Right lung (tissue), 5 donors: ENCODE measurements around the gene SPOP. TPM values are rescaled to one million over a fixed set of nuclear protein-coding genes. Genes with fewer than 3 reads are reported as not detected.
"Not testable (repeated sequence)": the region's sequence is repeated elsewhere in the genome, so short reads cannot be mapped to it uniquely, and the experiment has no call there.

Source experiments
- DNase-seq, 2 donors: peaks; one replicate each; pipeline ENCODE4 v3.0.0-alpha.2; 2013
- polyA plus RNA-seq, 5 donors: library from polyadenylated mRNA; unstranded; fragments of 120-200 nt; gene quantifications; one replicate each; pipeline versions ENCODE4 v1.2.1 to v1.2.3, GENCODE V29; 2013; ENCODE audit warnings: inconsistent platforms in 1 of 5, low replicate concordance in 1 of 5; ENCODE audit not compliant: insufficient read length in 5 of 5, insufficient read depth in 1 of 5

Gene SPOP
- polyA plus RNA-seq, 5 donors, result 67.8 to 86.0 (median 73.8) TPM

GRCh38 chr17:49554694-49555494 lies 123.0 kb downstream of the SPOP start:
- DNase-seq, result no peak

GRCh38 chr17:49553676-49554335 lies 124.1 kb downstream of the SPOP start:
- DNase-seq, result no peak

GRCh38 chr17:49552070-49552751 lies 125.7 kb downstream of the SPOP start:
- DNase-seq, result no peak

GRCh38 chr17:49551221-49552069 lies 126.5 kb downstream of the SPOP start:
- no peak for DNase-seq

- DNase-seq, result not testable (repeated sequence)
Observed at GRCh38 chr17:49550764-49551163, 127.1 kb downstream of the SPOP start.

GRCh38 chr17:49549691-49550678 lies 127.9 kb downstream of the SPOP start:
- DNase-seq, result no peak

- no peak for DNase-seq
Observed at GRCh38 chr17:49549311-49549605, 128.6 kb downstream of the SPOP start.

Other genes with a start within 250 kb of the SPOP start
- gene NGFR, start 182.8 kb downstream of the SPOP start, polyA plus RNA-seq, result 10 to 100 TPM in 3 of 5 donors, 1 to 10 TPM in 2; 8.1 to 22.2 (median 10.5) TPM
- 1 to 10 TPM in 3 of 5 donors, under 1 TPM in 2; 0.84 to 1.8 (median 1.2) TPM for gene NXPH3, start 102.2 kb downstream of the SPOP start, polyA plus RNA-seq
- gene SLC35B1, start 29.9 kb upstream of the SPOP start, polyA plus RNA-seq, result 10 to 100 TPM; 62.9 to 72.9 (median 69.2) TPM
- 10 to 100 TPM; 22.1 to 30.2 (median 27.2) TPM for gene FAM117A, start 86.0 kb upstream of the SPOP start, polyA plus RNA-seq
- gene KAT7, start 110.6 kb upstream of the SPOP start, polyA plus RNA-seq, result 10 to 100 TPM; 39.5 to 53.5 (median 51.3) TPM
- gene TAC4, start 170.0 kb upstream of the SPOP start, polyA plus RNA-seq, result under 1 TPM; 0.33 to 0.91 (median 0.53) TPM